ENCODE results near the gene STK11.

- TF ChIP-seq EZH2phosphoT487 (IDR thresholded peaks at IDR 0.05; ENCODE audit: borderline replicate concordance, low read depth, low read length) (no peak), CTCF (conservative IDR thresholded peaks at IDR 0.05; ENCODE audit: low read length) (no peak)
Measured at GRCh38 chr19:1230783-1231489, 25.4 kb downstream of the STK11 start.
